ENCODE measurements around the gene MTUS2. TPM values are rescaled to one million over a fixed set of nuclear protein-coding genes. Genes with fewer than 3 reads are reported as not detected.
"Not testable (repeated sequence)": the region's sequence is repeated elsewhere in the genome, so short reads cannot be mapped to it uniquely, and the experiment has no call there.

Gene MTUS2
- total RNA-seq, 4 donors from 2014 or later, result 0.26 to 0.72 (median 0.38) TPM; not detected in 1

DNA sequence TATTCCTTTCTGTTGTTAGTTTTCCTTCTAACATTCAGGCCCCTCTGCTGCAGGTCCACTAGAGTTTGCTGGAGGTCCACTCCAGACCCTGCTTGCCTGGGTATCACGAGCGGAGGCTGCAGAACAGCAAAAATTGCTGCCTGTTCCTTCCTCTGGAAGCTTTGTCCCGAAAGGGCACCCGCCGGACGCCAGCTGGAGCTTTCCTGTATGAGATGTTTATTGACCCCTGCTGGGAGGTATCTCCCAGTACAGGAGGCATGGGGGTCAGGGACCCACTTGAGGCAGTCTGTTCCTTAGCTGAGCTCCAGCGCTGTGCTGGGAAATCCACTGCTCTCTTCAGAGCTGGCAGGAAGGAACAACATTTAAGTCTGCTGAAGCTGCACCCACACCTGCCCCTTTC lies 516.2 kb downstream of the MTUS2 start:
- Histone ChIP-seq H3K36me3 (no peaks in the 10 kb centered on the region), H3K4me1 (no peaks in the 10 kb centered on the region), H3K9me3 (no peaks in the 10 kb centered on the region), H3K4me3 (no peak overlapping the region), H3K27ac (no peak overlapping the region), H3K27me3 (no peaks in the 10 kb centered on the region)
- TF ChIP-seq POLR2AphosphoS5 (IDR thresholded peaks at IDR 0.05), result no peak
- no peak for TF ChIP-seq POLR2A (IDR thresholded peaks at IDR 0.05)
- TF ChIP-seq, protein P1, sequence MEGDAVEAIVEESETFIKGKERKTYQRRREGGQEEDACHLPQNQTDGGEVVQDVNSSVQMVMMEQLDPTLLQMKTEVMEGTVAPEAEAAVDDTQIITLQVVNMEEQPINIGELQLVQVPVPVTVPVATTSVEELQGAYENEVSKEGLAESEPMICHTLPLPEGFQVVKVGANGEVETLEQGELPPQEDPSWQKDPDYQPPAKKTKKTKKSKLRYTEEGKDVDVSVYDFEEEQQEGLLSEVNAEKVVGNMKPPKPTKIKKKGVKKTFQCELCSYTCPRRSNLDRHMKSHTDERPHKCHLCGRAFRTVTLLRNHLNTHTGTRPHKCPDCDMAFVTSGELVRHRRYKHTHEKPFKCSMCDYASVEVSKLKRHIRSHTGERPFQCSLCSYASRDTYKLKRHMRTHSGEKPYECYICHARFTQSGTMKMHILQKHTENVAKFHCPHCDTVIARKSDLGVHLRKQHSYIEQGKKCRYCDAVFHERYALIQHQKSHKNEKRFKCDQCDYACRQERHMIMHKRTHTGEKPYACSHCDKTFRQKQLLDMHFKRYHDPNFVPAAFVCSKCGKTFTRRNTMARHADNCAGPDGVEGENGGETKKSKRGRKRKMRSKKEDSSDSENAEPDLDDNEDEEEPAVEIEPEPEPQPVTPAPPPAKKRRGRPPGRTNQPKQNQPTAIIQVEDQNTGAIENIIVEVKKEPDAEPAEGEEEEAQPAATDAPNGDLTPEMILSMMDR (IDR thresholded peaks at IDR 0.05), result no peak
- no peak for TF ChIP-seq EP300 (IDR thresholded peaks at IDR 0.05)
- no peak for DNase-seq (ENCODE audit: low spot score in 2 of 2)
- WGBS, result 77% methylated on average over 7 of the region's 7 CpGs

GRCh38 chr13:29339386-29340272 lies 519.5 kb downstream of the MTUS2 start:
- no peaks in the 10 kb centered on the region for H3K9me3 ChIP-seq
- no peaks in the 10 kb centered on the region for H3K36me3 ChIP-seq
- 96% methylated on average over 34 of the region's 44 CpGs for WGBS
- no peaks in the 10 kb centered on the region for H3K27me3 ChIP-seq
- H3K4me3 ChIP-seq, result no peak overlapping the region
- H3K27ac ChIP-seq, result no peak overlapping the region
- H3K4me1 ChIP-seq, result no peaks in the 10 kb centered on the region
- no peak for TF ChIP-seq EP300 (IDR thresholded peaks at IDR 0.05)
- TF ChIP-seq POLR2AphosphoS5 (IDR thresholded peaks at IDR 0.05), result no peak
- TF ChIP-seq POLR2A (IDR thresholded peaks at IDR 0.05), result no peak
- TF ChIP-seq, protein P1 (IDR thresholded peaks at IDR 0.05), result no peak
- no peak for DNase-seq (ENCODE audit: low spot score in 2 of 2)

- H3K9me3 ChIP-seq; DNase-seq (ENCODE audit: low spot score in 2 of 2); H3K27me3 ChIP-seq; H3K4me1 ChIP-seq; H3K4me3 ChIP-seq; H3K36me3 ChIP-seq; H3K27ac ChIP-seq: not testable (repeated sequence)
- WGBS, result 57% methylated on average over 4 of the region's 7 CpGs
Observed at GRCh38 chr13:29345860-29346582, 525.9 kb downstream of the MTUS2 start.

GRCh38 chr13:29355029-29355428 lies 534.9 kb downstream of the MTUS2 start:
- peaks cover 8% of the 10 kb centered on the region for H3K27me3 ChIP-seq
- no peaks in the 10 kb centered on the region for H3K9me3 ChIP-seq
- no peaks in the 10 kb centered on the region for H3K4me1 ChIP-seq
- H3K4me3 ChIP-seq, result no peak overlapping the region
- H3K27ac ChIP-seq, result no peak overlapping the region
- no peaks in the 10 kb centered on the region for H3K36me3 ChIP-seq
- 90% methylated on average over 6 of the region's 6 CpGs for WGBS
- DNase-seq (ENCODE audit: low spot score in 2 of 2), result no peak
- no peak for TF ChIP-seq POLR2AphosphoS5 (IDR thresholded peaks at IDR 0.05)
- TF ChIP-seq, protein P1 (IDR thresholded peaks at IDR 0.05), result no peak
- no peak for TF ChIP-seq EP300 (IDR thresholded peaks at IDR 0.05)
- no peak for TF ChIP-seq POLR2A (IDR thresholded peaks at IDR 0.05)

GRCh38 chr13:29359181-29359580 lies 539.0 kb downstream of the MTUS2 start:
- Histone ChIP-seq H3K4me1 (no peaks in the 10 kb centered on the region), H3K27me3 (peaks cover 8% of the 10 kb centered on the region), H3K4me3 (no peak overlapping the region), H3K9me3 (no peaks in the 10 kb centered on the region), H3K27ac (no peak overlapping the region), H3K36me3 (no peaks in the 10 kb centered on the region)
- DNase-seq (ENCODE audit: low spot score in 2 of 2), result no peak
- TF ChIP-seq POLR2A (IDR thresholded peaks at IDR 0.05), result no peak
- TF ChIP-seq POLR2AphosphoS5 (IDR thresholded peaks at IDR 0.05), result no peak
- no peak for TF ChIP-seq EP300 (IDR thresholded peaks at IDR 0.05)
- TF ChIP-seq, protein P1 (IDR thresholded peaks at IDR 0.05), result no peak
- 92% methylated on average over 19 of the region's 19 CpGs for WGBS

Data from suprapubic skin (tissue), 4 donors.